GM19438 (cell line): ENCODE measurements around the gene MACROD2.

Experiments
- ATAC-seq: cut with Tn5 transposase; IDR thresholded peaks from one replicate; pipeline ENCODE4 v1.9.1; 2021; ENCODE audit warnings: low read depth; ENCODE audit not compliant: unreplicated experiment

Gene MACROD2

DNA sequence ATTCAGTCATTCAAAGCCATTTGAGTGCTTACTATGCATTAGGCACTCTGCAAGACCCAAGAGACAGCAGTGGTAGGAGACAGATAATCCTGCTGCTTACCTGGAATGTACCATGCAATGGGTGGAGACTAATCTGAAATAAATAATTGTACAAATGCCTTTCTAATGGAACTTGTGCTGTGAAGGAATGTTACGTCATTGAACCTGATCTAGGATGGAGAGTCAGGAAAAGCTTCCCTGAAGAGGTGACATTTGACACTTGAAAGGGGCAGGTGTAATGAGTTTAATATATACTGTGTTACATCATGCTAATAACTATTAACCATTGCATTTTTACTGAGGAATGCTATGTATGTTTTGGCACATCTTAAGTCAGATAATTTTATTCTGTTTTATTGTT lies 833.1 kb downstream of the MACROD2 start:
- no peak for ATAC-seq

DNA sequence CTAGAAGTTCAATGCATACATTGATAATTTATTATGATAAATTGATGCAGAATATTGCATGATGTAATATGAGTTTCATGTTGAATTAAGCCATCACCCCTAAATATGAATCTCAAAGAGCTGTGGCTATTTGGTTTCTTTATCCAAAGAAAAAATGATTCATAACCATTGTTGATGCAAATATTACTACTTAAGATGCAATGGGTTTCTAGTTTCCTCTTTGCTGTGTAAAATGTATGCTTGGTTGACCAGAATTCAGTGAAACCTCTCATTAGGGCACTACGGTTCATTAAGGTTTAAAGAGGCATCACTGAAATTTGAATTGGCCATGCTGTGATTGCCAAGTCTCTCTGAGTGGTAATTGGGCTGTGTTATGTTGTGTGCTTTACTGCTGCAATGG lies 834.6 kb downstream of the MACROD2 start:
- ATAC-seq = no peak

DNA sequence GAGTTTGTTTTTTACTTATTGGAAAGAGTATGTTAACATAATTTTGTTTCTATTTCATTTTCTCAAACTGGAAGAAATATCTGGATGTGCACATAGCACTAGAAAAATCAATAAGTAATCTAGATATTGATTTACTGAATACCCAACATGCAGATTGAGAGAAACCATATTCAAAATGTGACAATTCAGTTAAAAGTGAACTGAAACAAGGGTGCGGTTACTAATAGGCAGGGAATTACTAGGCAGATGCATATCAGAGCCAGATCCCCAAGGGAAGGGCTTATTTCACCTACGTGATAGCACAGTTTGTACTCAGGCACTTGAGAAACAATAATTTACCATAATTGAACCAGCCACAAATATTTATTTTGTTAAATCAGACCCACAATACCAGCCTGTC lies 835.1 kb downstream of the MACROD2 start:
- ATAC-seq = peak; percentile 69

- peak; percentile 17 for ATAC-seq
These were observed 835.6 kb downstream of the MACROD2 start for GRCh38 chr20:14830899-14831298.

DNA sequence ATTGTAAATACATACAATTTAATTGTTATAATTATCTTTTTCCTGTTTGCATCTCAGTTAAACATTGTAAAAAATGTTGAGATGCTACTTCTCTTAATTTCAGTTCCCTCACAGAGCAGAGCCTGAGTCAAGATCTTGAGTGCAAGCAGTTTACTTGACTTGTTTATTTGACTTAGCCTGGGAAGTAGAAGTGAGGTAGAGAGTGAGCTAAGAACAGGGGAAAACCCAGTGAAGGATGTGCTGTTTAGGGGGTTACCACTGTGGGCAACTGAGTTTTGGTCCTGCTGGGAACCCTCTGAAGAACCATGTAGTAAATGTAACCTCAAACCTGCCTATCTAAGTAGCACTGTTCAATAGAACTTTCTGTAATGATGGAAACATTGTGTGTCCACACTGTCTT lies 837.3 kb downstream of the MACROD2 start:
- peak; percentile 55 for ATAC-seq

DNA sequence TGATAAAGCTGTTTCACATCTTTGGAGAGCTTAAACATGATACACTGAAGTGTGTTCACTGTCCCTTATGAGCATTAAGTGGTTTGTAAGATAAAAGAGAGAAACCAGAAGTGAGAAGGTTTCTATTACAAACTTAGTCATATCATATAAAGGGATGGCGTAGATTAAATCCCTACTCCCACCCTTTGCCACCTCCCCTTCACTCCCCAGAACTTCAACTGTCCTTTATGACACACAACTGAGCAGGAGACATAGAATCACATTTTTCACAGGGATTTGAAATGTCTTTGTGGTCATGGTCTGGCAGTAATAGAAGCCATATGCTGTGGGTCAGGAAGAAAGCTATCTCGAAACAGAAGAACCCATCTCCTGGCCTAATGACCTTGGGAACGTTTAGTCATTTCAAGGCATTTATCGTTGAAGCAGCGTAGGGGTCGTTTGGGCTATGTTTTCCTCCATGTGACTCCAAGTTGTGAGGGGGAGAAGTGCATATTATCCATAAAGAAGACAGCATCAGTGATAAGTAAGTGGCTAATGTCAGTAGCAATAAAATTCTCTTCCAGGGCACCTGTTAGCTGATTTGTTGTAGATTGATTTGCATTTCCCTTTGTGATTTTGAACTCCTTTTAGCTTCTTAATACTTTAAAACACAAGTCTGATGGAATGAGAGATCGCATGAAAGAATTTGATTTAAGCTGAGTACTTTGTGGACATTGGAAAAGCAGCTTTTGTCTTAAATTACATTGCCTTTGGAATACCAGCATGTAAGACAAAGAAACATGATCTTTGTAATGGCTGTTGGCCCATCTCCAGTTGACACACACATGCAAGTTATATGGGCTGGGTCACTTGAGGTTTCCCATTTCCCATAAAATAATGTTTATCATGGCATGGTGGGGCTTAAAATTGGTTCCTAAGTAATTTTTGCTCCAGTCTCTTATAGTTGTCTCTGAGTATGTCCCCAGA lies 843.6 kb downstream of the MACROD2 start:
- peak; percentile 77 for ATAC-seq

GRCh38 chr20:14845199-14846160 lies 850.2 kb downstream of the MACROD2 start:
- ATAC-seq = no peak

DNA sequence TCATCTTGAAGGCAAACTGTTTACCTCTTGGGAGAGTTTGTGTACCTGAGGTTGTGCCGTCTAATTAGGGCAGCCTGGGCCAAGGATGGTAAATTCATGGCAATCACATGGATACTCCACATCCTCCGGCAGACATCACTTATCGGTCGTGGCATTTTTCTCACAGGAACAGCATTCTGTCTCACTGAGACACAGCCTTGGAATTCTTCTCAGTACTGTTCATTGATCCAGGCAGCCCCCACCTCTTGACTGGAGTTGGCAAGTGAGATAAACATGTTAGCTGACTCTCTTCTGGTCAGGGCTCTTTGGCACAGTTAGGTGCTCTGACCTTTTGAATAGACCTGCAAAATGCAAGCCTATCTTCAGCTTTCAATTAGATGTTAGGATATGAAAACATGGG lies 853.5 kb downstream of the MACROD2 start:
- ATAC-seq = no peak

DNA sequence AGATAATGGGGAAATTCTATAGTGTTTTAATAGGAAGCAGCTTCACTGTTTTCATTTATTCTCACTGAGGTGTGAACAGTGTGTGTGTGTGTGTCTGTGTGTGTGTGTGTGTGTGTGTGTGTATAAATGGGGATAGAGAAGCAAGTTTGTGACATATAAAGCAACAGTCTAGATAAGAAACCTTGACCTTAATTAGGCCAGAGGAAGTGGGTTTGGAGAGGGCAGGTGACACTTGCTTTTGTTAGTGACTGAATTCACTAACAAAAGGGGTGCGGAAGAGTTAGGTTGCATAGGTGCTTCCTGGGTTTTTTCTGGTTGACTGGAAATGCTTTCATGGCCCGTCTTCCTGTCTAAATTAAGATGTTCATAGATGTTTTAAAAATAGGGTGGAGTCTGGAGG lies 857.8 kb downstream of the MACROD2 start:
- ATAC-seq = no peak

- no peak for ATAC-seq
These were observed 859.9 kb downstream of the MACROD2 start for GRCh38 chr20:14855171-14855570.

DNA sequence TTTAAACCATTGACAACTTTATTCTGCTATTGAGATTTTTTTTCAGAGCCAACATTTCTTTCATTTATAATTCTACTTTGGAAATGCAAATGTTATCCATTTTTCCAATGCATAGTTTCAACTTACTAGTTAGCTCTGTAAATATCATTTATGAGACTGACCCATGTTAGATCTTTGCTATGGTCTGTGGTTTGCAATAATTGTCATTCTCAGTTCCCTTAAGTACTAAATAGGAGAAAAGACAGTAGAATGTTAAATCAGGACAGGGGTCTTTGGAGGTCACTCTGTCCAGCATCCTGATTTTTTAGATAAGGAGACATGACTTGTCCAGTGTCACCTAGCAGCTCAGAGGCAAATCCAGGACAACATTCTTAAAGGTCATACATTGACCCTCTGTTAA lies 864.3 kb downstream of the MACROD2 start:
- no peak for ATAC-seq

GRCh38 chr20:14860410-14860814 lies 865.1 kb downstream of the MACROD2 start:
- no peak for ATAC-seq

DNA sequence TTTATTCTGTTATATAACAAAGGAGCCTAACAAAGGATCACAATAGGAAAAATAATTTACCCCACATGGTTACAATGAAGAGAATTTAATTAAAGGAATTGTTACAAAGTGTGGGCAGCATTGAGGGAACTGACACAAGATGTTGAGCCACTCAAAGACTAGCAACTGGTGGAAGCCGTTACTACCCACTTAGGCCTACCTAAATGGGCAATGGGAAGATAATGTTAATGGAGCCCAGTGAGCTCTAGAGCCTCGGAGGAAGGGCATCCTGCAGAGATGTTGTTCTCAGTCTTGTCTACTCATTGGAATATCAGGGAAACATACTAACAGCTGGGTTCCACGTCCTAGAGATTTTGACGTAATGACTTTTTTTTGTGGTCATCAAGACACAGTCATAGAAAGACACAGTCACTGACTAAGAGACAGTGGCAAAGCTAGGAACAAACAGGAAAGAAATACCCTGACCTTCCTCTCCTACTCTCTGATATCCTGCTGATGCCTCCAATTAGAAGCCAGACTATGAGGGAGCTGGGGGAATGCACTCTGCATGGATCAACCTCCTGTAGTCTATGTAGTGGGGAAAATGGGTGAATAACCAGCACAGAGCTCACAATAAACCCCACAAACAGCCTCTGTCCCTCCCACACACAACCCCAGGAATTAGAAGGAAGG lies 865.8 kb downstream of the MACROD2 start:
- no peak for ATAC-seq

DNA sequence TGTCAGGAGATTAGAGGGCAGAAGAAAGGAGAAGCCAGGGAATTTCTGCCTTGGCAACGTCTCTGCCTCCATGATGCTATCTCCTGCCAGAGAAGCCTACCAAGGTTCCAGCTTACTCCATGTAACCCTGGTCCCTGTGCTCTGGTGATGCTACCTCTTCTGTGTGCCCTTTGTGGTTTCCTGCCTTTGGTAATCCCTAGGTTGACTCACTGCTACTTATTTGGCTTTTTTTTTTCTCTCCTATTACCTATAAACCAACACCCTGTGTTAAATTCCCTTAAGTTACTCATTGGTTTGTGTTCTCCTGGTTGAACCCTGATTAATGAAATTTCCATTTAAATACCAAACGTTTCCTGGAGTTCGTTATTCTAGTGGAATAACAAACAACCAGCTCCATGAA lies 869.9 kb downstream of the MACROD2 start:
- ATAC-seq = no peak

GRCh38 chr20:14865731-14866130 lies 870.4 kb downstream of the MACROD2 start:
- no peak for ATAC-seq

GRCh38 chr20:14866841-14867514 lies 871.7 kb downstream of the MACROD2 start:
- ATAC-seq = no peak

- no peak for ATAC-seq
These were observed 882.1 kb downstream of the MACROD2 start for GRCh38 chr20:14877301-14878028.

- no peak for ATAC-seq
These were observed 883.3 kb downstream of the MACROD2 start for GRCh38 chr20:14878676-14879019.

DNA sequence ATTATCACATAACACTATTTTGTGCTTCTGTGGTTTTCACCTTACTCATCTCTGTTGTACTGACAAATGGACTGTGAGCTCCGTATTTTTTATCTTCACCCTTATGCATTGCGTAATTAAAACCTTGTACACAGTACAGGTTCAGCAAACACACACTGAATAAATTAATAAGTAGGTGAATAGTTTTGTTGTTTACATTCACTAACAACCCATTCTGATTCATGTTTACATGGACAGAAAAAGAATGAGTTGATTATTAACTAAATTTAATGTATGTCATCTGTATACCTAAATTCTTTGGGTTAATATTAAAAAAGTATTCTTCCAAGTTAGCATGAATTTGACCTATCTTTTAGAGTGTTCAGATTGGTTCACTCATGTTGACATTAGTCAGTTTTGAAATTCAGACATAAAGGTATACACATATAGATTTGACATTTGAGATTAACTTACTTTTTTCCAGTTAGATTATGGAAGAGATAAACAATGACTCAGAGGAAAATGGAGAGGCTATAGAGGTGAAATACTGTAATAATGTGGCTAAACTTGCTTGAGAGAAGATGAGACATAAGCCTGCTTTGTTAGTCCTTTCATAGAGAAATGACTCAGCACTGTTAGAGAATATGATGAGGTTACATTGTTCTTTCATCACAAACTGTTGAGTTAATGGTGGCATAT lies 883.8 kb downstream of the MACROD2 start:
- ATAC-seq = no peak
